Right ventricle myocardium inferior (tissue), 1 donor: ENCODE results near the gene BRDT. TPM values are rescaled to one million over a fixed set of nuclear protein-coding genes. Genes with fewer than 3 reads are reported as not detected.

ENCODE experiments used
- ATAC-seq: fragments of 200-7000 bp; cut with Tn5 transposase; one replicate; pipeline ENCODE4 v1.9.1; 2020; ENCODE audit warnings: mild to moderate bottlenecking, moderate library complexity
- DNase-seq: peaks from one replicate; pipeline ENCODE4 v3.0.0; 2021; ENCODE audit errors: missing footprints
- intact Hi-C: fragments of 100-400 bp; cut with DNase I; formaldehyde crosslinking; loops from one replicate; pipeline ENCODE4 v1.11.0; 2022
- long read RNA-seq: library from polyadenylated mRNA; unstranded; transcript quantifications from one replicate; pipeline ENCODE4 v2.0.0, GENCODE V29; 2021
- total RNA-seq: library from RNA; stranded (reverse); fragmentation: NEBNext Ultra II Directional; extraction: Animal tissue kit (Norgen Biotek cat#: 25700); gene quantifications from one replicate; pipeline ENCODE4 v1.2.1, GENCODE V29; 2021
- donor health status: DM: no; HTN: yes; CAD: no; lungs with severe emphysema.

BRDT gene
- total RNA-seq, result not detected
- long read RNA-seq, result 0 reads

- no peak for DNase-seq
- intact Hi-C loops, result no loop called here
- no peak for ATAC-seq
Observed at GRCh38 chr1:91949356-91949699, at the start of gene BRDT. TSS of gene BRDT (plus strand) at chr1:91949401. CDS start at chr1:91962755, 13,354 bp downstream.

- DNase-seq, result no peak
- no peak for ATAC-seq
- intact Hi-C loops, result no loop called here
Observed at GRCh38 chr1:91900562-91900961, 48.6 kb upstream of the BRDT start.

- intact Hi-C loops, result no loop called here
- ATAC-seq, result no peak
- no peak for DNase-seq
Observed at GRCh38 chr1:91901231-91901630, 48.0 kb upstream of the BRDT start.

GRCh38 chr1:91912266-91912665, 36.9 kb upstream of the BRDT start:
- intact Hi-C loops, result no loop called here
- DNase-seq (no peak), ATAC-seq (no peak)

- intact Hi-C loops, result no loop called here
- ATAC-seq (no peak), DNase-seq (no peak)
Observed at GRCh38 chr1:91913018-91913417, 36.2 kb upstream of the BRDT start.

- ATAC-seq (no peak), DNase-seq (no peak)
- intact Hi-C loops, result no loop called here
Observed at GRCh38 chr1:91916046-91916445, 33.2 kb upstream of the BRDT start.

GRCh38 chr1:91916811-91917460, 32.3 kb upstream of the BRDT start:
- intact Hi-C loops, result no loop called here
- ATAC-seq, result no peak
- DNase-seq, result no peak

GRCh38 chr1:91919962-91920361, 29.2 kb upstream of the BRDT start:
- DNase-seq, result no peak
- no peak for ATAC-seq
- intact Hi-C loops, result no loop called here

GRCh38 chr1:91924146-91924545, 25.1 kb upstream of the BRDT start:
- intact Hi-C loops, result no loop called here

GRCh38 chr1:91925644-91926435, 23.4 kb upstream of the BRDT start:
- intact Hi-C loops, result loop anchor here (5.0 kb wide), 3 partner anchors 39 to 644 kb away; partner anchors contain the start of gene TGFBR3
- ATAC-seq (no peak), DNase-seq (no peak)

More at GRCh38 chr1:91924146-91924545, 25.1 kb upstream of the BRDT start:
- DNase-seq, result no peak
- no peak for ATAC-seq

- no peak for DNase-seq
- intact Hi-C loops, result loop anchor here (5.0 kb wide), 3 partner anchors 41 to 646 kb away; partner anchors contain the start of gene TGFBR3
- no peak for ATAC-seq
Observed at GRCh38 chr1:91928026-91928425, 21.2 kb upstream of the BRDT start.

- ATAC-seq (peak; percentile 63), DNase-seq (no peak)
- intact Hi-C loops, result loop anchor here (5.0 kb wide), 3 partner anchors 42 to 647 kb away; partner anchors contain the start of gene TGFBR3
Observed at GRCh38 chr1:91929250-91929649, 20.0 kb upstream of the BRDT start.

- ATAC-seq (no peak), DNase-seq (no peak)
- intact Hi-C loops, result no loop called here
Observed at GRCh38 chr1:91937613-91938012, 11.6 kb upstream of the BRDT start.

GRCh38 chr1:91940496-91940895, 8.7 kb upstream of the BRDT start:
- intact Hi-C loops, result no loop called here

GRCh38 chr1:91944087-91944486, 5.1 kb upstream of the BRDT start:
- DNase-seq (no peak), ATAC-seq (no peak)
- intact Hi-C loops, result no loop called here

More at GRCh38 chr1:91940496-91940895, 8.7 kb upstream of the BRDT start:
- no peak for DNase-seq
- ATAC-seq, result no peak

- intact Hi-C loops, result no loop called here
- DNase-seq, result no peak
- ATAC-seq, result no peak
Observed at GRCh38 chr1:91948097-91948496, 1.1 kb upstream of the BRDT start.

GRCh38 chr1:91948501-91949355, 473 bp upstream of the BRDT start:
- ATAC-seq (no peak), DNase-seq (no peak)
- intact Hi-C loops, result no loop called here

- no peak for DNase-seq
- intact Hi-C loops, result no loop called here
- no peak for ATAC-seq
Observed at GRCh38 chr1:91952187-91952586, 3.0 kb downstream of the BRDT start.

- intact Hi-C loops, result no loop called here
- ATAC-seq (no peak), DNase-seq (no peak)
Observed at GRCh38 chr1:91958926-91959325, 9.7 kb downstream of the BRDT start.
